GM12873 (cell line): ENCODE measurements around the gene DNMT3A.

Source experiments
- CTCF ChIP-seq: IDR thresholded peaks from 2 replicates; pipeline ENCODE4 v1.5.1; 2012; ENCODE audit warnings: low read depth, mild to moderate bottlenecking, moderate library complexity, low read length, control low read depth; ENCODE audit not compliant: insufficient read depth; ENCODE audit errors: missing control alignments

Gene DNMT3A

GRCh38 chr2:25331686-25332365 is 9.9 kb downstream of the DNMT3A start:
- TF ChIP-seq CTCF, result no peak

- TF ChIP-seq CTCF, result no peak
Measured at GRCh38 chr2:25330937-25331336, 10.8 kb downstream of the DNMT3A start.

GRCh38 chr2:25330273-25330672 is 11.5 kb downstream of the DNMT3A start:
- no peak for TF ChIP-seq CTCF

GRCh38 chr2:25328152-25329085 is 13.3 kb downstream of the DNMT3A start:
- TF ChIP-seq CTCF, result no peak

GRCh38 chr2:25326326-25327013 is 15.3 kb downstream of the DNMT3A start:
- TF ChIP-seq CTCF, result no peak

GRCh38 chr2:25324905-25325592 is 16.7 kb downstream of the DNMT3A start:
- TF ChIP-seq CTCF, result no peak

GRCh38 chr2:25324251-25324650 is 17.5 kb downstream of the DNMT3A start:
- no peak for TF ChIP-seq CTCF
